ENCODE data around the gene NUP85. TPM values are rescaled to one million over a fixed set of nuclear protein-coding genes. Genes with fewer than 3 reads are reported as not detected.

The NUP85 gene
- polyA plus RNA-seq, 1 of the 3 experiments (the other 2 are of a cell fraction): 80.5 TPM

- TF ChIP-seq REST (IDR thresholded peaks at IDR 0.05; ENCODE audit: low read depth, low read length) (no peak; the same call in 1 of the 2 replicates), GABPA (IDR thresholded peaks at IDR 0.05; ENCODE audit: low read depth) (peak; percentile 40; the same call in 1 of the 2 replicates), USF1 (IDR thresholded peaks at IDR 0.05; ENCODE audit: borderline replicate concordance, low read depth) (no peak), MEF2A (IDR thresholded peaks at IDR 0.05; ENCODE audit: borderline replicate concordance, low read depth) (no peak), SMC3 (IDR thresholded peaks at IDR 0.05; ENCODE audit: low read depth, low read length) (no peak), SIN3A (IDR thresholded peaks at IDR 0.05; ENCODE audit: borderline replicate concordance, low read depth, low read length) (peak; percentile 97)
These were observed 56.0 kb downstream of the NUP85 start, which contains the start of the genes GGA3 and MRPS7 (continued) for GRCh38 chr17:75261336-75262111.

GRCh38 chr17:75262112-75262606 lies 56.7 kb downstream of the NUP85 start:
- WGBS (ENCODE audit: low lambda C conversion rate): 2% methylated on average over 12 of the region's 23 CpGs
- peaks cover 67% of the 10 kb centered on the region for H3K79me2 ChIP-seq (ENCODE audit: insufficient read depth)
- H3K36me3 ChIP-seq (replicated peaks in 1 of 2; ENCODE audit: control insufficient read depth in 1 of 2, insufficient read depth in 2 of 2, low read length in 1 of 2): peaks cover 31 to 35% of the 10 kb centered on the region in 2 experiments
- H3K27ac ChIP-seq (ENCODE audit: low read depth in 2 of 2, low read length in 1 of 2): peak overlapping the region; percentile 96 to 98
- no peaks in the 10 kb centered on the region for H3K9me2 ChIP-seq
- no peaks in the 10 kb centered on the region for H3F3A ChIP-seq (replicated peaks; ENCODE audit: insufficient read depth)
- no peaks in the 10 kb centered on the region for H3K27me3 ChIP-seq (ENCODE audit: insufficient read depth)
- ChIA-PET POLR2A (interaction anchor here (0.6 to 3.3 kb wide), 11 partner anchors 9 to 254 kb away, joined by 3 to 67 read pairs (median 9); partner anchors contain the start of genes GRB2, MIF4GD, SLC25A19 and TMEM94), CTCF (interaction anchor here (0.5 to 5.7 kb wide), 17 partner anchors 10 to 371 kb away, joined by 3 to 102 read pairs (median 6); partner anchors contain the start of genes MIF4GD, NUP85, SLC25A19 and SMIM5)
- peaks cover 4 to 21% of the 10 kb centered on the region in 2 experiments; a peak in 2 of 4 replicates for H3K4me1 ChIP-seq (ENCODE audit: control insufficient read depth in 1 of 2, insufficient read depth in 2 of 2, low read depth in 1 of 2, low read length in 1 of 2)
- peaks cover 13% of the 10 kb centered on the region; the same call in 1 of the 2 replicates for H4K20me1 ChIP-seq (ENCODE audit: insufficient read depth)
- peak overlapping the region; percentile 95 for H3K4me2 ChIP-seq
- peak overlapping the region; percentile 97 for H3K9ac ChIP-seq
- H2AFZ ChIP-seq (ENCODE audit: low read depth): peak overlapping the region; percentile 91
- peak overlapping the region; percentile 88 to 99 for H3K4me3 ChIP-seq (ENCODE audit: low read depth in 2 of 2, low read length in 1 of 2)
- DNase-seq: no peak
- TF ChIP-seq EP300 (IDR thresholded peaks at IDR 0.05; ENCODE audit: borderline replicate concordance in 1 of 2, low read depth in 1 of 2, low read length in 1 of 2): no peak
- TF ChIP-seq SMC3 (IDR thresholded peaks at IDR 0.05; ENCODE audit: low read depth, low read length): no peak
- no peak for TF ChIP-seq JUND (IDR thresholded peaks at IDR 0.05)
- TF ChIP-seq, protein P1, sequence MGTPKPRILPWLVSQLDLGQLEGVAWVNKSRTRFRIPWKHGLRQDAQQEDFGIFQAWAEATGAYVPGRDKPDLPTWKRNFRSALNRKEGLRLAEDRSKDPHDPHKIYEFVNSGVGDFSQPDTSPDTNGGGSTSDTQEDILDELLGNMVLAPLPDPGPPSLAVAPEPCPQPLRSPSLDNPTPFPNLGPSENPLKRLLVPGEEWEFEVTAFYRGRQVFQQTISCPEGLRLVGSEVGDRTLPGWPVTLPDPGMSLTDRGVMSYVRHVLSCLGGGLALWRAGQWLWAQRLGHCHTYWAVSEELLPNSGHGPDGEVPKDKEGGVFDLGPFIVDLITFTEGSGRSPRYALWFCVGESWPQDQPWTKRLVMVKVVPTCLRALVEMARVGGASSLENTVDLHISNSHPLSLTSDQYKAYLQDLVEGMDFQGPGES (IDR thresholded peaks at IDR 0.05; ENCODE audit: low read depth, low read length): no peak
- no peak for TF ChIP-seq EZH2phosphoT487 (IDR thresholded peaks at IDR 0.05; ENCODE audit: borderline replicate concordance, low read depth)
- TF ChIP-seq NRF1 (IDR thresholded peaks at IDR 0.05; ENCODE audit: low read depth, low read length): no peak
- TF ChIP-seq, protein P2, sequence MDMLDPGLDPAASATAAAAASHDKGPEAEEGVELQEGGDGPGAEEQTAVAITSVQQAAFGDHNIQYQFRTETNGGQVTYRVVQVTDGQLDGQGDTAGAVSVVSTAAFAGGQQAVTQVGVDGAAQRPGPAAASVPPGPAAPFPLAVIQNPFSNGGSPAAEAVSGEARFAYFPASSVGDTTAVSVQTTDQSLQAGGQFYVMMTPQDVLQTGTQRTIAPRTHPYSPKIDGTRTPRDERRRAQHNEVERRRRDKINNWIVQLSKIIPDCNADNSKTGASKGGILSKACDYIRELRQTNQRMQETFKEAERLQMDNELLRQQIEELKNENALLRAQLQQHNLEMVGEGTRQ (IDR thresholded peaks at IDR 0.05; ENCODE audit: borderline replicate concordance, low read depth, low read length): no peak
- TF ChIP-seq MXI1 (IDR thresholded peaks at IDR 0.05; ENCODE audit: low read depth, low read length): no peak
- TF ChIP-seq, protein P3, sequence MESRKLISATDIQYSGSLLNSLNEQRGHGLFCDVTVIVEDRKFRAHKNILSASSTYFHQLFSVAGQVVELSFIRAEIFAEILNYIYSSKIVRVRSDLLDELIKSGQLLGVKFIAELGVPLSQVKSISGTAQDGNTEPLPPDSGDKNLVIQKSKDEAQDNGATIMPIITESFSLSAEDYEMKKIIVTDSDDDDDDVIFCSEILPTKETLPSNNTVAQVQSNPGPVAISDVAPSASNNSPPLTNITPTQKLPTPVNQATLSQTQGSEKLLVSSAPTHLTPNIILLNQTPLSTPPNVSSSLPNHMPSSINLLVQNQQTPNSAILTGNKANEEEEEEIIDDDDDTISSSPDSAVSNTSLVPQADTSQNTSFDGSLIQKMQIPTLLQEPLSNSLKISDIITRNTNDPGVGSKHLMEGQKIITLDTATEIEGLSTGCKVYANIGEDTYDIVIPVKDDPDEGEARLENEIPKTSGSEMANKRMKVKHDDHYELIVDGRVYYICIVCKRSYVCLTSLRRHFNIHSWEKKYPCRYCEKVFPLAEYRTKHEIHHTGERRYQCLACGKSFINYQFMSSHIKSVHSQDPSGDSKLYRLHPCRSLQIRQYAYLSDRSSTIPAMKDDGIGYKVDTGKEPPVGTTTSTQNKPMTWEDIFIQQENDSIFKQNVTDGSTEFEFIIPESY (IDR thresholded peaks at IDR 0.05; ENCODE audit: borderline replicate concordance, low read depth): no peak
- no peaks in the 10 kb centered on the region for H3K9me3 ChIP-seq

Measured in SK-N-SH (cell line).